Measurements from ENCODE around the gene LARGE1.

The LARGE1 gene

GRCh38 chr22:33920197-33920540 is at the start of gene LARGE1:
TSS of gene LARGE1 (minus strand) at chr22:33920476.
- peak; percentile 18 to 23 for DNase-seq

- no peak for DNase-seq
These were observed 48.8 kb upstream of the LARGE1 start for GRCh38 chr22:33969045-33969444.

GRCh38 chr22:33964121-33964520 is 43.8 kb upstream of the LARGE1 start:
- no peak for DNase-seq

- DNase-seq = no peak
These were observed 42.1 kb upstream of the LARGE1 start for GRCh38 chr22:33962409-33962808.

- DNase-seq = no peak
These were observed 38.5 kb upstream of the LARGE1 start for GRCh38 chr22:33958741-33959140.

GRCh38 chr22:33957086-33957485 is 36.8 kb upstream of the LARGE1 start:
- no peak for DNase-seq

GRCh38 chr22:33952776-33953175 is 32.5 kb upstream of the LARGE1 start:
- DNase-seq = no peak

GRCh38 chr22:33940741-33941140 is 20.5 kb upstream of the LARGE1 start:
- no peak for DNase-seq

GRCh38 chr22:33932997-33933396 is 12.7 kb upstream of the LARGE1 start:
- no peak for DNase-seq

- no peak for DNase-seq
These were observed 11.1 kb upstream of the LARGE1 start for GRCh38 chr22:33931406-33931805.

- no peak for DNase-seq
These were observed 7.5 kb upstream of the LARGE1 start for GRCh38 chr22:33927752-33928151.

- DNase-seq = no peak
These were observed 4.9 kb upstream of the LARGE1 start for GRCh38 chr22:33925194-33925593.

- DNase-seq = peak; percentile 22 to 27
These were observed 3.5 kb upstream of the LARGE1 start for GRCh38 chr22:33923660-33924246.

GRCh38 chr22:33923033-33923432 is 2.8 kb upstream of the LARGE1 start:
- no peak for DNase-seq

GRCh38 chr22:33922349-33922681 is 2.0 kb upstream of the LARGE1 start:
- peak; percentile 17 to 20 for DNase-seq

- DNase-seq = peak; percentile 27 to 38
These were observed 1.5 kb upstream of the LARGE1 start for GRCh38 chr22:33921525-33922348.

- peak; percentile 91 to 94 for DNase-seq
These were observed 750 bp upstream of the LARGE1 start for GRCh38 chr22:33920927-33921524.

GRCh38 chr22:33919391-33920196 is 682 bp downstream of the LARGE1 start:
- DNase-seq = peak; percentile 26 to 31

- DNase-seq = no peak
These were observed 1.5 kb downstream of the LARGE1 start for GRCh38 chr22:33918676-33919365.

- no peak for DNase-seq
These were observed 2.4 kb downstream of the LARGE1 start for GRCh38 chr22:33917744-33918406.

- no peak for DNase-seq
These were observed 5.6 kb downstream of the LARGE1 start for GRCh38 chr22:33914699-33915098.

- no peak for DNase-seq
These were observed 6.1 kb downstream of the LARGE1 start for GRCh38 chr22:33914131-33914530.

Data from activated T-cell treated with anti-CD3 and anti-CD28 coated beads, Interleukin-2, amount 50 U/mL, for 48 hours (primary cell).